GM21367 (cell line): ENCODE results near the gene ITSN2.
"Not testable (repeated sequence)": the region's sequence is repeated elsewhere in the genome, so short reads cannot be mapped to it uniquely, and the experiment has no call there.

Source experiments
- ATAC-seq: cut with Tn5 transposase; IDR thresholded peaks from one replicate; pipeline ENCODE4 v1.9.1; 2021; ENCODE audit not compliant: unreplicated experiment

The ITSN2 gene

GRCh38 chr2:24360050-24360962 lies at the start of gene ITSN2:
Gene ITSN2, minus strand, starts transcription at chr2:24360536. Its CDS starts 32,454 bp downstream, at chr2:24328082.
- ATAC-seq: peak; percentile 72

- no peak for ATAC-seq
Measured at GRCh38 chr2:24409171-24409570, 48.8 kb upstream of the ITSN2 start.

GRCh38 chr2:24408704-24409103 lies 48.4 kb upstream of the ITSN2 start:
- not testable (repeated sequence) for ATAC-seq

- ATAC-seq: no peak
Measured at GRCh38 chr2:24404491-24404921, 44.2 kb upstream of the ITSN2 start.

GRCh38 chr2:24403832-24404212 lies 43.5 kb upstream of the ITSN2 start:
- ATAC-seq: no peak

- ATAC-seq: no peak
Measured at GRCh38 chr2:24403168-24403831, 43.0 kb upstream of the ITSN2 start.

- ATAC-seq: no peak
Measured at GRCh38 chr2:24402242-24403097, 42.1 kb upstream of the ITSN2 start.

GRCh38 chr2:24400207-24400907 lies 40.0 kb upstream of the ITSN2 start:
- no peak for ATAC-seq

GRCh38 chr2:24399434-24400206 lies 39.3 kb upstream of the ITSN2 start:
- no peak for ATAC-seq

- no peak for ATAC-seq
Measured at GRCh38 chr2:24394998-24395397, 34.7 kb upstream of the ITSN2 start.

GRCh38 chr2:24392542-24393059 lies 32.3 kb upstream of the ITSN2 start:
- ATAC-seq: no peak

GRCh38 chr2:24385366-24385765 lies 25.0 kb upstream of the ITSN2 start:
- no peak for ATAC-seq

- peak; percentile 71 for ATAC-seq
Measured at GRCh38 chr2:24382363-24383073, 22.2 kb upstream of the ITSN2 start.

- ATAC-seq: no peak
Measured at GRCh38 chr2:24380820-24381219, 20.5 kb upstream of the ITSN2 start.

- ATAC-seq: no peak
Measured at GRCh38 chr2:24375349-24376087, 15.2 kb upstream of the ITSN2 start.

GRCh38 chr2:24374301-24374700 lies 14.0 kb upstream of the ITSN2 start:
- ATAC-seq: no peak

- no peak for ATAC-seq
Measured at GRCh38 chr2:24372033-24372432, 11.7 kb upstream of the ITSN2 start.

GRCh38 chr2:24365826-24366225 lies 5.5 kb upstream of the ITSN2 start:
- ATAC-seq: no peak
